K562 (cell line): ENCODE measurements around the gene CHST8. TPM values are rescaled to one million over a fixed set of nuclear protein-coding genes. Genes with fewer than 3 reads are reported as not detected.
A peak's percentile ranks its signal among the peaks of the same experiment; 100 is the strongest.

ENCODE experiments used
- ATAC-seq: fragments of 200-7000 bp; cut with Tn5 transposase; 3 replicates; pipeline ENCODE4 v1.9.1; 2020; ENCODE audit warnings: moderate library complexity
- BruUV-seq: library from RNA; stranded (reverse); fragments of 400-500 nt; replicated peaks from 2 replicates; lab custom pipeline; 2021; lab: Mats Ljungman, UMichigan
- CTCF ChIA-PET: fragments of 300-600 bp; formaldehyde crosslinking; extraction: SDS; loops from one replicate; lab custom pipeline; 2021; ENCODE audit warnings: low intra/inter-chr PET ratio; lab: Yijun Ruan, JAX
- POLR2A ChIA-PET: fragments of 300-600, 350-650 bp; sonication (Branson Sonifier 250); formaldehyde crosslinking; extraction: SDS; loops from one replicate; lab custom pipeline; 2021; ENCODE audit warnings: antibody characterized with exemption, inconsistent platforms; lab: Yijun Ruan, JAX
- DNase-seq, 4 experiments: peaks; one replicate each; pipeline versions ENCODE4 v3.0.0 to v3.0.0-alpha.2; 2011 to 2018; ENCODE audit warnings: low spot score in 3 of 4, mixed read lengths in 3 of 4; ENCODE audit errors: extremely low read depth in 1 of 4
- FAIRE-seq: peaks from 2 replicates; lab custom pipeline; 2011; peaks lifted over from hg19 to GRCh38; lab: Jason Lieb, UNC
- H2AFZ ChIP-seq: 2 replicates; pipeline ENCODE4 v1.6.0; 2011; ENCODE audit warnings: low read depth, low read length, control low read depth, inconsistent platforms
- H3K27ac ChIP-seq: fragments of 200-600 bp; 3 replicates; pipeline ENCODE4 v1.8.0; 2011; ENCODE audit warnings: low read depth, mild to moderate bottlenecking, control low read depth, inconsistent platforms, low read length, moderate library complexity, mixed read lengths; ENCODE audit errors: extremely low read depth
- H3K27me3 ChIP-seq, 2 experiments: fragments of 300-600 bp in 1 of 2; 2 replicates in 1 of 2; 3 replicates in 1 of 2; pipeline versions ENCODE4 v1.6.0 to v1.8.0; 2011; ENCODE audit warnings: inconsistent platforms in 2 of 2, low read length in 2 of 2, mild to moderate bottlenecking in 1 of 2, mixed read lengths in 1 of 2, moderate library complexity in 1 of 2; ENCODE audit not compliant: control insufficient read depth in 2 of 2, insufficient read depth in 2 of 2
- H3K36me3 ChIP-seq: fragments of 300-600 bp; 3 replicates; pipeline ENCODE4 v1.8.0; 2011; ENCODE audit warnings: mild to moderate bottlenecking, low read length, inconsistent platforms; ENCODE audit not compliant: control insufficient read depth, insufficient read depth
- H3K4me1 ChIP-seq, 2 experiments: fragments of 200-600 bp in 1 of 2; replicated peaks in 1 of 2; 2 replicates in 1 of 2; 3 replicates in 1 of 2; pipeline versions ENCODE4 v1.5.1 to v1.8.0; 2011; ENCODE audit warnings: inconsistent platforms in 2 of 2, low read length in 2 of 2, mild to moderate bottlenecking in 1 of 2, mixed read lengths in 1 of 2, moderate library complexity in 1 of 2; ENCODE audit not compliant: control insufficient read depth in 2 of 2, insufficient read depth in 2 of 2
- H3K4me2 ChIP-seq: 2 replicates; pipeline ENCODE4 v1.6.1; 2011; ENCODE audit warnings: low read length, control low read depth, inconsistent platforms, mixed read lengths; ENCODE audit not compliant: insufficient read depth
- H3K4me3 ChIP-seq: fragments of 200-600 bp; sonication (generic), shearing (Covaris generic); 2 replicates; pipeline ENCODE4 v1.5.1; 2016; ENCODE audit warnings: control low read depth, inconsistent platforms
- H3K79me2 ChIP-seq: fragments of 200-600 bp; 3 replicates; pipeline ENCODE4 v1.8.0; 2011; ENCODE audit warnings: low read length, inconsistent platforms; ENCODE audit not compliant: control insufficient read depth, insufficient read depth
- H3K9ac ChIP-seq, 2 experiments: 2 replicates each; pipeline versions ENCODE4 v1.6.0 to v1.6.1; 2011; ENCODE audit warnings: low read depth in 2 of 2, low read length in 2 of 2, control low read depth in 1 of 2, inconsistent platforms in 1 of 2, mild to moderate bottlenecking in 1 of 2, mixed read lengths in 1 of 2; ENCODE audit not compliant: insufficient read depth in 1 of 2
- H3K9me1 ChIP-seq: one replicate; pipeline ENCODE4 v1.6.0; 2011; ENCODE audit warnings: inconsistent platforms, mild to moderate bottlenecking, low read length, moderate library complexity; ENCODE audit not compliant: control insufficient read depth, insufficient read depth
- H3K9me3 ChIP-seq: replicated peaks from 2 replicates; pipeline ENCODE4 v1.5.1; 2011; ENCODE audit warnings: low read depth, low read length, inconsistent platforms; ENCODE audit not compliant: control insufficient read depth, insufficient read depth
- H4K20me1 ChIP-seq: replicated peaks from 2 replicates; pipeline ENCODE4 v1.6.1; 2011; ENCODE audit warnings: low read length, inconsistent platforms, mixed read lengths; ENCODE audit not compliant: control insufficient read depth, insufficient read depth
- MYNN ChIP-seq, 2 experiments: sonication (generic); formaldehyde crosslinking in 1 of 2; IDR thresholded peaks; 2 replicates each; pipeline versions ENCODE4 v1.5.0 to v1.6.1; 2016 to 2020; ENCODE audit warnings: antibody characterized with exemption in 1 of 2, missing genetic modification reagents in 1 of 2
- NR0B1 ChIP-seq: fragments of 450-650 bp; IDR thresholded peaks from one replicate; pipeline ENCODE4 v1.6.1; 2018; ENCODE audit warnings: mild to moderate bottlenecking, moderate library complexity; ENCODE audit not compliant: partially characterized antibody
- ZNF354B ChIP-seq: fragments of 250-450 bp; sonication (Bioruptor Pico); IDR thresholded peaks from 2 replicates; pipeline ENCODE4 v1.4.0; 2020
- WGBS: fragments of 100-300 bp; shearing (Covaris generic); methylation state at CpG from one replicate; pipeline ENCODE4 v1.1.6; 2016; ENCODE audit warnings: low coverage, mixed read lengths; ENCODE audit not compliant: insufficient coverage; ENCODE audit errors: missing lambda C conversion rate; 5-methylcytosine and 5-hydroxymethylcytosine counted together
- in situ Hi-C: fragments of 300-500 bp; cut with MboI; formaldehyde crosslinking; loops from 4 replicates; pipeline ENCODE4 v1.15.0; 2018; ENCODE audit warnings: inconsistent platforms, mixed read lengths
- intact Hi-C: fragments of 100-400 bp; cut with micrococcal nuclease; formaldehyde crosslinking; loops from 2 replicates; pipeline ENCODE4 v1.14.2; 2022
- polyA plus RNA-seq, 8 experiments: library from polyadenylated mRNA; depleted of rRNA in 4 of 8; stranded (reverse) in 5 of 8; unstranded in 3 of 8; fragments of >200 nt; fragmentation: Nextera tagmentation in 2 of 8; fragmentation: Illumina TruSeq in 1 of 8; extraction: Ambion mirVana in 2 of 8; extraction: Trizol in 1 of 8; gene quantifications; 2 replicates each; pipeline versions ENCODE4 v1.2.1 to v1.2.3, GENCODE V29; 2011 to 2014; ENCODE audit warnings: inconsistent platforms in 1 of 8, missing spikeins in 1 of 8
- total RNA-seq, 7 experiments: library from RNA; depleted of rRNA in 6 of 7; stranded (reverse); fragments of >200 nt in 6 of 7; fragmentation: Illumina TruSeq in 2 of 7; extraction: Trizol in 2 of 7; gene quantifications; 2 replicates each; pipeline versions ENCODE4 v1.2.1 to v1.2.3, GENCODE V29; 2011 to 2021; ENCODE audit warnings: low replicate concordance in 1 of 7
- TF ChIP-seq, protein P1 (sequence below): fragments of 450-650 bp; conservative IDR thresholded peaks from 2 replicates; pipeline ENCODE4 v1.6.1; 2016; ENCODE audit warnings: missing genetic modification characterization, low read depth, mild to moderate bottlenecking, control low read depth, missing compliant biosample characterization
- TF ChIP-seq, protein P2 (sequence below): fragments of 200-600 bp; sonication (generic); IDR thresholded peaks from one replicate; pipeline ENCODE4 v1.6.1; 2012; ENCODE audit warnings: mild to moderate bottlenecking, low read depth, low read length, inconsistent platforms

Gene CHST8
- total and polyA plus RNA-seq, 9 of the 15 experiments (the other 6 are each of a cell fraction or from before 2014, with no cell fraction given) = 0.11 TPM; not detected in 8

DNA sequence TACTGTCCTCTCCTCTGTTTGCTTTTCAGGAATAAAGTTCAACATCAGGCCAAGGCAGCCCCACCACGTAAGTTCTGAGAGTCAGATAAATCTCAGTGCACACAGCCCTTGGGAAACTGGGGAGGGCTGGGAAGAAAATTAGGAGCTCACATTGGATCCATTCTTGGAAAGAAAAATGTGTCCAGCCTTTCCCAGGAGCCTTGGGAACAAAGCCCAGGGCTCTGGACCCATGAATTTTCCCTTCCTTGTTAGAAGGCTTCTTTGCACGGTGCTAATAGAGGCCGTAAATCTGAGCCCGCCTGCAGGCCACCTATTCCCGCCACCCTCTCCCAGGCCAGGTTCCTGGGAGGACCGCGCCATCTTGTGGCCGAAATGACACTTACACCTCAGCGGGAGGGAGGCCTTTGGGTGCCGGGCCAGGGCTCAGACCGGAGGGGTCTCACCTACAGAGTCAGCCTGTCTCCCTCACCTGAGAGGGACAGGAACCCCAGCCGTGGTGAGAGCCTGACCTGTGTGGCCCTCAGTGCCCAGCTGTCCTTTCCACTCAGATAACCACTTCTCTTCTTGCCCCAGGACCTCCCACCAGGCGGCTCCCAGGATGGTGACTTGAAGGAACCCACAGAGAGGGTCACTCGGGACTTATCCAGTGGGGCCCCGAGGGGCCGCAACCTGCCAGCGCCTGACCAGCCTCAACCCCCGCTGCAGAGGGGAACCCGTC lies 149.8 kb downstream of the CHST8 start:
- in situ Hi-C loops = loop anchor here (5.0 kb wide), 2 partner anchors 349 to 534 kb away; no protein-coding TSS in a partner anchor
- Histone ChIP-seq H3K4me1 (peaks cover 0 to 9% of the 10 kb centered on the region in 2 experiments; a peak in 1 of 5 replicates), H3K36me3 (no peaks in the 10 kb centered on the region), H2AFZ (no peak overlapping the region), H3K9ac (no peak overlapping the region), H3K9me1 (no peaks in the 10 kb centered on the region), H3K27ac (no peak overlapping the region), H4K20me1 (peaks cover 23% of the 10 kb centered on the region), H3K4me3 (no peak overlapping the region), H3K79me2 (no peaks in the 10 kb centered on the region), H3K27me3 (peaks cover 0 to 39% of the 10 kb centered on the region in 2 experiments; a peak in 3 of 5 replicates), H3K9me3 (no peaks in the 10 kb centered on the region), H3K4me2 (no peak overlapping the region)
- no TSS peak for BruUV-seq
- FAIRE-seq = peak; percentile 86
- POLR2A ChIA-PET = interaction anchor here (1.3 kb wide), 1 partner anchor 341 kb away, joined by 5 read pairs; no protein-coding TSS in a partner anchor
- intact Hi-C loops = loop anchor here (1.0 to 10.0 kb wide), 4 partner anchors 47 to 534 kb away; no protein-coding TSS in a partner anchor
- ATAC-seq = peak; percentile 97
- peak; percentile 78 to 86 (median 83) for DNase-seq
- 3% methylated on average over 18 of the region's 19 CpGs for WGBS
- CTCF ChIA-PET = interaction anchor here (0.6 to 2.2 kb wide), 6 partner anchors 9 to 344 kb away, joined by 3 to 20 read pairs (median 4); no protein-coding TSS in a partner anchor
- TF ChIP-seq MYNN (IDR thresholded peaks at IDR 0.05) = no peak
- TF ChIP-seq MYNN (CRISPR knock-in tag; IDR thresholded peaks at IDR 0.05) = no peak
- TF ChIP-seq, protein P1, sequence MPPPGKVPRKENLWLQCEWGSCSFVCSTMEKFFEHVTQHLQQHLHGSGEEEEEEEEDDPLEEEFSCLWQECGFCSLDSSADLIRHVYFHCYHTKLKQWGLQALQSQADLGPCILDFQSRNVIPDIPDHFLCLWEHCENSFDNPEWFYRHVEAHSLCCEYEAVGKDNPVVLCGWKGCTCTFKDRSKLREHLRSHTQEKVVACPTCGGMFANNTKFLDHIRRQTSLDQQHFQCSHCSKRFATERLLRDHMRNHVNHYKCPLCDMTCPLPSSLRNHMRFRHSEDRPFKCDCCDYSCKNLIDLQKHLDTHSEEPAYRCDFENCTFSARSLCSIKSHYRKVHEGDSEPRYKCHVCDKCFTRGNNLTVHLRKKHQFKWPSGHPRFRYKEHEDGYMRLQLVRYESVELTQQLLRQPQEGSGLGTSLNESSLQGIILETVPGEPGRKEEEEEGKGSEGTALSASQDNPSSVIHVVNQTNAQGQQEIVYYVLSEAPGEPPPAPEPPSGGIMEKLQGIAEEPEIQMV = no peak
- TF ChIP-seq, protein P2, sequence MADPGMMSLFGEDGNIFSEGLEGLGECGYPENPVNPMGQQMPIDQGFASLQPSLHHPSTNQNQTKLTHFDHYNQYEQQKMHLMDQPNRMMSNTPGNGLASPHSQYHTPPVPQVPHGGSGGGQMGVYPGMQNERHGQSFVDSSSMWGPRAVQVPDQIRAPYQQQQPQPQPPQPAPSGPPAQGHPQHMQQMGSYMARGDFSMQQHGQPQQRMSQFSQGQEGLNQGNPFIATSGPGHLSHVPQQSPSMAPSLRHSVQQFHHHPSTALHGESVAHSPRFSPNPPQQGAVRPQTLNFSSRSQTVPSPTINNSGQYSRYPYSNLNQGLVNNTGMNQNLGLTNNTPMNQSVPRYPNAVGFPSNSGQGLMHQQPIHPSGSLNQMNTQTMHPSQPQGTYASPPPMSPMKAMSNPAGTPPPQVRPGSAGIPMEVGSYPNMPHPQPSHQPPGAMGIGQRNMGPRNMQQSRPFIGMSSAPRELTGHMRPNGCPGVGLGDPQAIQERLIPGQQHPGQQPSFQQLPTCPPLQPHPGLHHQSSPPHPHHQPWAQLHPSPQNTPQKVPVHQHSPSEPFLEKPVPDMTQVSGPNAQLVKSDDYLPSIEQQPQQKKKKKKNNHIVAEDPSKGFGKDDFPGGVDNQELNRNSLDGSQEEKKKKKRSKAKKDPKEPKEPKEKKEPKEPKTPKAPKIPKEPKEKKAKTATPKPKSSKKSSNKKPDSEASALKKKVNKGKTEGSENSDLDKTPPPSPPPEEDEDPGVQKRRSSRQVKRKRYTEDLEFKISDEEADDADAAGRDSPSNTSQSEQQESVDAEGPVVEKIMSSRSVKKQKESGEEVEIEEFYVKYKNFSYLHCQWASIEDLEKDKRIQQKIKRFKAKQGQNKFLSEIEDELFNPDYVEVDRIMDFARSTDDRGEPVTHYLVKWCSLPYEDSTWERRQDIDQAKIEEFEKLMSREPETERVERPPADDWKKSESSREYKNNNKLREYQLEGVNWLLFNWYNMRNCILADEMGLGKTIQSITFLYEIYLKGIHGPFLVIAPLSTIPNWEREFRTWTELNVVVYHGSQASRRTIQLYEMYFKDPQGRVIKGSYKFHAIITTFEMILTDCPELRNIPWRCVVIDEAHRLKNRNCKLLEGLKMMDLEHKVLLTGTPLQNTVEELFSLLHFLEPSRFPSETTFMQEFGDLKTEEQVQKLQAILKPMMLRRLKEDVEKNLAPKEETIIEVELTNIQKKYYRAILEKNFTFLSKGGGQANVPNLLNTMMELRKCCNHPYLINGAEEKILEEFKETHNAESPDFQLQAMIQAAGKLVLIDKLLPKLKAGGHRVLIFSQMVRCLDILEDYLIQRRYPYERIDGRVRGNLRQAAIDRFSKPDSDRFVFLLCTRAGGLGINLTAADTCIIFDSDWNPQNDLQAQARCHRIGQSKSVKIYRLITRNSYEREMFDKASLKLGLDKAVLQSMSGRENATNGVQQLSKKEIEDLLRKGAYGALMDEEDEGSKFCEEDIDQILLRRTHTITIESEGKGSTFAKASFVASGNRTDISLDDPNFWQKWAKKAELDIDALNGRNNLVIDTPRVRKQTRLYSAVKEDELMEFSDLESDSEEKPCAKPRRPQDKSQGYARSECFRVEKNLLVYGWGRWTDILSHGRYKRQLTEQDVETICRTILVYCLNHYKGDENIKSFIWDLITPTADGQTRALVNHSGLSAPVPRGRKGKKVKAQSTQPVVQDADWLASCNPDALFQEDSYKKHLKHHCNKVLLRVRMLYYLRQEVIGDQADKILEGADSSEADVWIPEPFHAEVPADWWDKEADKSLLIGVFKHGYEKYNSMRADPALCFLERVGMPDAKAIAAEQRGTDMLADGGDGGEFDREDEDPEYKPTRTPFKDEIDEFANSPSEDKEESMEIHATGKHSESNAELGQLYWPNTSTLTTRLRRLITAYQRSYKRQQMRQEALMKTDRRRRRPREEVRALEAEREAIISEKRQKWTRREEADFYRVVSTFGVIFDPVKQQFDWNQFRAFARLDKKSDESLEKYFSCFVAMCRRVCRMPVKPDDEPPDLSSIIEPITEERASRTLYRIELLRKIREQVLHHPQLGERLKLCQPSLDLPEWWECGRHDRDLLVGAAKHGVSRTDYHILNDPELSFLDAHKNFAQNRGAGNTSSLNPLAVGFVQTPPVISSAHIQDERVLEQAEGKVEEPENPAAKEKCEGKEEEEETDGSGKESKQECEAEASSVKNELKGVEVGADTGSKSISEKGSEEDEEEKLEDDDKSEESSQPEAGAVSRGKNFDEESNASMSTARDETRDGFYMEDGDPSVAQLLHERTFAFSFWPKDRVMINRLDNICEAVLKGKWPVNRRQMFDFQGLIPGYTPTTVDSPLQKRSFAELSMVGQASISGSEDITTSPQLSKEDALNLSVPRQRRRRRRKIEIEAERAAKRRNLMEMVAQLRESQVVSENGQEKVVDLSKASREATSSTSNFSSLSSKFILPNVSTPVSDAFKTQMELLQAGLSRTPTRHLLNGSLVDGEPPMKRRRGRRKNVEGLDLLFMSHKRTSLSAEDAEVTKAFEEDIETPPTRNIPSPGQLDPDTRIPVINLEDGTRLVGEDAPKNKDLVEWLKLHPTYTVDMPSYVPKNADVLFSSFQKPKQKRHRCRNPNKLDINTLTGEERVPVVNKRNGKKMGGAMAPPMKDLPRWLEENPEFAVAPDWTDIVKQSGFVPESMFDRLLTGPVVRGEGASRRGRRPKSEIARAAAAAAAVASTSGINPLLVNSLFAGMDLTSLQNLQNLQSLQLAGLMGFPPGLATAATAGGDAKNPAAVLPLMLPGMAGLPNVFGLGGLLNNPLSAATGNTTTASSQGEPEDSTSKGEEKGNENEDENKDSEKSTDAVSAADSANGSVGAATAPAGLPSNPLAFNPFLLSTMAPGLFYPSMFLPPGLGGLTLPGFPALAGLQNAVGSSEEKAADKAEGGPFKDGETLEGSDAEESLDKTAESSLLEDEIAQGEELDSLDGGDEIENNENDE = no peak
- no peak for TF ChIP-seq NR0B1
- no peak for TF ChIP-seq ZNF354B
